CD4-positive, alpha-beta T cell treated with Interleukin-1 beta for 1 hour (primary cell): Measurements from ENCODE around the gene PORCN.
"Not testable (repeated sequence)": the region's sequence is repeated elsewhere in the genome, so short reads cannot be mapped to it uniquely, and the experiment has no call there.

ENCODE experiments used
- DNase-seq, 2 donors: peaks; one replicate each; pipeline ENCODE4 v3.0.0-alpha.2; 2020 to 2022

The PORCN gene

DNA sequence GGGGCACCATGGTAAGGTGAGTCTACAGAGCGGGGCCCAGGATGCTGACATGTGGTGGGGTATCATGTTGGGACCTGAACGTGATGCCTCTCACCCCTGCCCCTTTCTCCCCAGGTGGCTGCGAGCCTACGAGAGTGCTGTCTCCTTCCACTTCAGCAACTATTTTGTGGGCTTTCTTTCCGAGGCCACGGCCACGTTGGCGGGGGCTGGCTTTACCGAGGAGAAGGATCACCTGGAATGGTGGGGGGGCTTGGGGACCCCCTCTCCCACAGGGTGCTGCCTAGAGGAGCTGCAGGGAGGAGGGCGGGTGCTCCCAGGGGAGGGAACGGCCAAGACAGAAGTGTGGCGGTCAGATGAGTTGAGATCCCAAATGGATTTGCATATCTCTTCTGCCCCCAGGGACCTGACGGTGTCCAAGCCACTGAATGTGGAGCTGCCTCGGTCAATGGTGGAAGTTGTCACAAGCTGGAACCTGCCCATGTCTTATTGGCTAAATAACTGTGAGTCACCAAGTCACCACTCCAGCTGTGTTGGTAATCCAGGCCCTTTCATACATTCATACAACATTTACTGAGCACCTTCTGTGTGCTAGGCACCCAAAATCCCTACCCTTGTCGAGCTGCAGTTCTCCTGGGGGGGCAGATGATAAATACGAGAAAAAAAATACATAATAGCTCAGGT, 5.5 kb downstream of the PORCN start:
- no peak for DNase-seq

DNA sequence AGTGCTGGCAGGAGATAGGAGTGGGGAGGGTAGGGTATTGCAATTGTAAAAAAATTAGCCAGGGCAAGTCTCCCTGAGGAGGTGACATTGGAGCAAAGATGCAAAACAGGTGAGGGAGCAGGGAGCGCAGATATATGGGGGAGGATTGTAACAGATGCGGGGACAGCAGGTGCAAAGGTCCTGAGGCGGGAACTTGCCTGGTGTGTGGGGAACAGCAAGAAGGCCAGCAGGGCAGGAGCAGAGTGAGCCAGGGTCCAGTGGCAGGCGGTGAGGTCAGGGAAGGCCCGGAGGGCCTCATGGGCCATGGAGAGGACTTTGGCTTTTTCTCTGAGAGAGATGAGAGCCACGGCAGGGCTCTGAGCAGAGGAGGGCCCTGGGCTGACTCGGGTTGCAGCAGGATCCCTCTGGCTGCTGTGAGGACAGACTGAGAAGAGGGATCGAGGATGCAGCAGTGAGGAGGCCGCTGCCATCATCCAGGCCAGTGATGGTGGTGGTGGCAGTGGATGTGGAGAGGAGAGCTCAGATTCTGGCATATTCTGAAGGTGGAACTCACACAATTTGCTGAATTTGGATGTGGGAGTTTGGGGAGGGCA, 6.2 kb downstream of the PORCN start:
- no peak for DNase-seq

- DNase-seq = no peak
Measured at GRCh38 chrX:48515842-48516241, 7.0 kb downstream of the PORCN start.

DNA sequence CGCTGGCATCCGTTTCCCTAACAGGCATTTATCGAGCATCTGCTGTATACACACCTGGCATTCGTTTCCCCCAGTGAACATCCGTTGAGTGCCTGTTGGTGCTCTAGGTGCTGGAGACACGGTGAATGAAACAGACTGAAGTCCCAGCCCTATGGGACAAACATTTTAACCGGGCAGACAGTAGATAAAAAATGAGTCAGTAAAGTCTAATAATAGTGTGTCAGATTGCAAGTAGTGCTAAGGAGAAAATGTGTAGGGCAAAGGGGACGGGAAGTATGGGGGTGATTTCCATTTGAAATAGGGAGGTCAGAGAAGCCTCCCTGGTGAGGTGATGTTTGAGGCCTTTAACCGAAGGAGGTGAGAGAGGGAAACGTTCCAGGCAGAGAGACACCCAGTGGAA, 7.5 kb downstream of the PORCN start:
- no peak for DNase-seq

- DNase-seq = no peak
Measured at GRCh38 chrX:48516987-48517386, 8.2 kb downstream of the PORCN start.

DNA sequence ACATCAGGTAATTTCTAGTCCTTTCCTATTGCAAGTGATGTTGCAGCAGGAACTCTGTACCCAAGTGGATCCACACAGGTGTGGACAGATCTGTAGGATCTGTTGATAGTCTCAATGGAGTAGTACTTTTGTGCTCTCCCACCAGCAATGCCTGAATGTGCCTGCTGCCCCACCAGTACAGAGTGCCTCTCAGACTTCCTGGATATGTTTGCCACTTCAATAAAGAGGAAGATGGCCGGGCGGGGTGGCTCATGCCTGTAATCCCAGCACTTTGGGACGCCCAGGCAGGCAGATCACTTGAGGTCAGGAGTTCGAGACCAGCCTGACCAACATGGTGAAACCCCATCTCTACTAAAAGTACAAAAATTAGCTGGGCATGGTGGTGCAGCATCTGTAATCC, 10.7 kb downstream of the PORCN start:
- DNase-seq = not testable (repeated sequence)

- peak; percentile 12 to 41 for DNase-seq
Measured at GRCh38 chrX:48520455-48520854, 11.7 kb downstream of the PORCN start.

- DNase-seq = no peak
Measured at GRCh38 chrX:48520976-48521352, 12.2 kb downstream of the PORCN start.

DNA sequence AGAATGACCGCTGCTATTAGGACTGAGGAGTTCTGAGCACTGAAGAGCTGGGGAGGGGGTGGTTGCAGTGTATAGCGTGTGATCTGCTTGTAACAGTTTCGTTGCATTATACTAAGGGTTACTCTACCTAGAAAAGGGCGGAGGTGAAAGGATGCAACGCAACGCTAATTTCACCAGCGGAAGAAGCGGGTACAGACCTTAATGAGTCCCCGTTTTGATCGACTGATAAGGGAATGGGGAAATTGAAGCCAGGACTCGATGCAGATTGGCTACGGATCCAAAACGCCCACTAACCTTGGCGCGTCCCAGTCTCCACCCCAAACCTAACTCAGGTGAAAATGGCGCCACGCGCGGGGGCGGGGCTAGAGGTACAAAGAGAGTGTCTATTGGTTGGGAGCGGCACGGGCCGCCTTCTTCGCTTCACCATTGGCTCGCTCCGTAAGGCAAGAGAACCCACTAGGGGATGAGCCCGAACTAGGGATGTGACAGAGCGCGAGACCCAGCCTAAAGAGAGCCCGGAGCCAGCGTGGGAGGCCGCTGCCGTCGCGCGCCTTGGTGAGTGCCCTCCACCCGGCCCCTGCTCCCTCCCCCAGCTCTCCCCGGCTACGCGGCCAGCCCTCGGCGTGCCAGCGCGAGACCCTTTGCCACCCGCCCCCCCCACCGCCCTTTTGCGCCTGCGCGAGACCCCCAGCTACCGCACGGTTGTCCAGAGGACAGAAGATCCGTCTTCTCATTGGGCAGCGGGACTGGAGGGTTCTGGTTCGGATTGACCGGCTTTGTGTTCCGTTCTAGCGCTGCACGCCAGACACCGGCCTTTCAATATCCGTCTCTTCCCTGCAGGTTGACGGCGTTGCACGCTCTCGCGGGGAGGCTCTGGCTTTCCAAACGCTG, 12.8 kb downstream of the PORCN start, which contains the start of gene EBP:
Gene EBP (plus strand): TSS at position 456 of the 891 bp plus-strand sequence. CDS start 1,964 bp downstream, outside the sequence.
- peak; percentile 95 to 96 for DNase-seq

DNA sequence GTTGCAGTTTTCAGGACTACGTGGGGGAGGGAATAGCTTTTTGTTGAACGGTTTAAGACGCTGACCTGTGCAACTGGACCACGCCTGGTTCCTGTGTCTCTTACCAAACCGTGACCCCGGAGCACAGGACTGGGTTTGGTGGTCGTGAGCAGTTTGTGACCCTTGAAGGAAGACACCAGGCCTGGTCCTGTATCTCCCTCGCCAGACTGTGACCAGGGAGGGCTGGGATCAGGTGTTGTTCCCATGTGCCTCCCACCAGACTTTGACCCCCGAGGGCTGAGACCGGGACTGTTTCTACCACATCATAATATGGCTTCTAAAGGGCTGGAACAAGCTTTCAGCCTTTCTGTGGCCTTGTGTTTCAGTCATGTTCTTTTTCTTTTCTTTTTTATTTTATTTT, 13.5 kb downstream of the PORCN start:
- no peak for DNase-seq

GRCh38 chrX:48523682-48524081, 14.9 kb downstream of the PORCN start:
- no peak for DNase-seq

DNA sequence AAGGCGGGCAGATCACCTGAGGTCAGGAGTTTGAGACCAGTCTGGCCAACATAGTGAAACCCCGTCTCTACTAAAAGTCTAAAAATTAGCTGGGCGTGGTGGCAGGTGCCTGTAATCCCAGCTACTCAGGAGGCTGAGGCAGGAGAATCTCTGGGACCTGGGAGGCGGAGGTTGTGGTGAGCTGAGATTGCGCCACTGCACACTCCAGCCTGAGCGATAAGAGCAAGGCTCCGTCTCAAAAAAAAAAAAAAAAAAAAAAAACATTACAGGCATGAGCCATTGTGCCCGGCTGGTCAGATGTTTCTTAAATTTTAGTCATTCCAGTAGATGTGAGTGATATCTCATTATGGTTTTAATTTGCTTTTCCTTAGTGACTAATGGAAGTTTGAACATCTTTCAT, 17.1 kb downstream of the PORCN start:
- DNase-seq = not testable (repeated sequence)

GRCh38 chrX:48530736-48531135, 21.9 kb downstream of the PORCN start:
- DNase-seq = no peak

GRCh38 chrX:48531358-48531959, 22.7 kb downstream of the PORCN start:
- peak in 1 of 2 donors; percentile 39 for DNase-seq

DNA sequence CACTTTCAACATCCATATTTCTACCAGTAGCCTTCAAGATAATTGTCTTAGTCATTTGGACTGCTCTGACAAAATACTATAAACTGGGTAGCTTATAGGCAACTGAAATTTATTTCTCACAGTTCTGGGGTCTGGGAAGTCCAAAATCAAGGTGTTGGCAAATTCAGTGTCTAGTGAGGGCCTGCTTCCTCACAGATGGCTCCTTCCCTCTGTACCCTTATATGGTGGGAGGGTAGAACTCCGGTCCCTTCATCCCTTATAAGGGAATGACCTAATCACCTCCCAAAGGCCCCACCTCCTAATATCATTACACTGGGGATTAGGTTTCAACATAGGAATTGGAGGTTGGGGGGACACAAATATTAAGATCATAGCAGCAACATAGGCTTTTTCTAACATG, 23.4 kb downstream of the PORCN start:
- DNase-seq = no peak

DNA sequence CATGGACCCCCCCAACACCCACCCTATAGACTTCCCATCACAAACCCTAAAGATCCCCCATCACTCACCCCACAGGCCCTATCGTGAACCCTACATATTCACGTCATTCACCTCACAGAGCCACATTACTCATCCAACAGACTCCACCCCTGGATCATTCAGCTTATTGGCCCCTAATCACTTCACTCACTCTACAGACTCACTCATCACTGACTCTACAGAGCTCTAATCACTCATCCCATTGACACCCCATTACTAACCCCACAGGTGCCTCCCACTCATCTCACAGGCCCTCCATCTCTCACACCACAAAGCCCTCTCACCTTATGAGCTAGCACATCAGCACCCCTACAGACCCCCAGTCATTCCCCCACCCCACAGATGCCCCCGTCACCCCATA, 24.4 kb downstream of the PORCN start:
- DNase-seq = no peak

GRCh38 chrX:48538641-48539344, 30.0 kb downstream of the PORCN start:
- DNase-seq = no peak

DNA sequence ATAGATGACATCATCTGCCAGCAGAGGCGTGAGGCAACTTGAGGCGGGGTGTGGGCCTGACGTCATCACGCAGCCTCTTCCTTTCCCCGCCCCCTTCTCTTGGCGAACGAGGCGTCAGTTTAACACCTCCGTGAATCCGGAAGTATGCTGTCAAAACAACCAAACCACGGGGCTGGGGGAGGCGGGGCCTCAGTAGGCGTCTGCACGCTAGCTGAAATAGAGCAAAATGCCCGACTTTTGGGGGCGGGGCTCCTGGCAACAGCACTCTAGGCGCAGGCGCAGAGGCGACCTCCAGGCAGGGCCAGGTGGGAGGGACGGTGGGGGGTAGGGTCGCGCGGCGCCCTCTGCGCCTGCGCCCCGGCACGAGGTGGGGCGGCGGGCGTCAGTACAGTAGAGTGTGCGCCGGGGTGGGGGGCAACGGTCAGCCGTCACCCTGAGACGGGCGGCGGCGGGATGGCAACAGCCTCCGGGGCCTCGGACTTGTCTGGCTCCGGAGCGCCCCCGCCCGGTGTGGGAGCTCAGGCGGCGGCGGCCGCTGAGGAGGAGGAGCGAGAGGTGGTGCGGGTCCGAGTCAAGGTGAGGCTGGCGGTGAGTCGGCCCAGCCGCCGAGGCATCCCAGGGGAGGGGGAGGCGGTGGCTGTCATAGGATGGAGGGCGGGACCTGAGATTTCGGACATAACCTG, 30.7 kb downstream of the PORCN start, which contains the start of gene TBC1D25:
Gene TBC1D25 (plus strand): TSS at position 370 of the 683 bp plus-strand sequence. CDS start 84 bp downstream, at position 454.
- peak; percentile 98 to 99 for DNase-seq

DNA sequence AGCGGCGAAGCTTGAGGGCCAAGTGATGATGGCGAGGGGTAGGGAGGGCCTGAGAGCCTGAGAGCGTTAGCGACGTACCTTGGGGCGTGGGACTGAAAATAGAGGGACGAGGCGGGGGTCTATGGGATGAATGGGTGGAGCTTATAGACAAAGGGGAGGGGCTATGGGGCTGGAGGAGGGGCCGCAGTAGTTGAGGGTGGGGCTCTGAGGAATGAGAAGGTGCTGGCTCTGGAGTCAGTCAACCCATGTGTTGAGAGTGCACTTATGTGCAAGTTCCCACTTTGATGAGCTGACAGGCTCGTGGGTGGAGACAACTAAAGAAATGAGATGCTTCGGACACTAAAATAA, 31.2 kb downstream of the PORCN start:
- peak; percentile 69 to 76 for DNase-seq

DNA sequence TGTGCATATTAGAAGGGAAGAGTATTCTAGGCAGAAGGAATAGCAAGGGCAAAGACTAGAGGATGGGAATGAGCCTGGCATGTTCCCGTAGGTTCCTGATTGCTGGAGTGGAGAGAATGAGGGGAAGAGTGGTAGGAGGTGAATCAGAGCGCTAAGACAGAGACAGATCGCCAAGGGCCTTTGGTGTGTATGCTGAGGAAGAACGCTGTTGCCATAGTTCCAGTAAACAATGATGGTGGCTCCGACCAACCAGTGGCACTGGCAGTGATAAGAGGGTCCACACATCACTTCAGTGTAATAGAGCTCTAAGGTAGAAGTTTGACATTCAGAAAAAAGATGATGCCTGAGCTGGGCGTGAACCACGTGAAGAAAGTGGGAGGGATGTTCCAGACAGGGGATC, 31.7 kb downstream of the PORCN start:
- DNase-seq = peak in 1 of 2 donors; percentile 21

DNA sequence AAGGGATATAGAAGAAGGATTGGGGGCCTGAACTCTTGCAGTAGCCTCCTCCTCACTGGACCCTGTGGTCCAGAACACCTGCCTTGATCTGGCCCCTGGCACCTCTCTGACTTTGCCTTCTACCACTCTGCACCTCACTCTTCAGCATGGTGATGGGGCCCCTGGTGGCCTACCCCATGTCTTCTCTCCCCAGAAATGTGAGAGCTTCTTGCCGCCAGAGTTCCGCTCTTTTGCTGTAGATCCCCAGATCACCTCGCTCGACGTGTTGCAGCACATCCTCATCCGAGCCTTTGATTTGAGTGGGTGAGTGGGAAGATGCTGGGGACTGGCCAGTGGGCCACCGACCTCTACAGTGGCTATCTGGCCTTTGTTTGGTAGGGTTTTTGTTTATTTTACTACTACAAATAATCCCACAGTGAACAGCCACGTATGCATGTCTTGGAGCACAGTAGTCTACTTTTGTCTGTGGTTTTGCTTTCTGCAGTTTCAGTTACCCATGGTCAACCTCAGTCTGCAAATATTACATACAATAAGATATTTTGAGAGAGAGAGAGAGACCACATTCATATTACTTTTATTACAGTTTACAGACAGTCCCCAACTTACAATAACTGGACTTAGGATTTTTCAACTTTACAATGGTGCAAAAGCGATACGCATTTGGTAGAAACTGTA, 32.5 kb downstream of the PORCN start:
- DNase-seq = no peak
